ENCODE results near the gene ERC2.

The ERC2 gene

GRCh38 chr3:55704521-55704920 is 763.7 kb downstream of the ERC2 start:
- H3K9me3 ChIP-seq (ENCODE audit: control insufficient read depth in 2 of 2, low read length in 2 of 2): no peaks in the 10 kb centered on the region
- no peaks in the 10 kb centered on the region for H3K4me1 ChIP-seq (ENCODE audit: control insufficient read depth in 2 of 2, insufficient read depth in 2 of 2, low read length in 2 of 2)
- no peak overlapping the region for H3K27ac ChIP-seq (ENCODE audit: low read depth in 2 of 2, low read length in 2 of 2)
- peaks cover 0 to 4% of the 10 kb centered on the region in 2 donors for H3K27me3 ChIP-seq (ENCODE audit: control insufficient read depth in 2 of 2, insufficient read depth in 2 of 2, low read length in 2 of 2)
- no peaks in the 10 kb centered on the region for H3K36me3 ChIP-seq (ENCODE audit: control insufficient read depth in 2 of 2, insufficient read depth in 2 of 2, low read length in 2 of 2)
- no peak overlapping the region for H3K9ac ChIP-seq (ENCODE audit: low read depth in 1 of 2, low read length in 2 of 2)
- no peak overlapping the region for H3K4me3 ChIP-seq (ENCODE audit: low read length in 2 of 2)

- peaks cover 0 to 4% of the 10 kb centered on the region in 2 donors for H3K27me3 ChIP-seq (ENCODE audit: control insufficient read depth in 2 of 2, insufficient read depth in 2 of 2, low read length in 2 of 2)
- no peaks in the 10 kb centered on the region for H3K36me3 ChIP-seq (ENCODE audit: control insufficient read depth in 2 of 2, insufficient read depth in 2 of 2, low read length in 2 of 2)
- no peak overlapping the region for H3K4me3 ChIP-seq (ENCODE audit: low read length in 2 of 2)
- no peak overlapping the region for H3K27ac ChIP-seq (ENCODE audit: low read depth in 2 of 2, low read length in 2 of 2)
- H3K9me3 ChIP-seq (ENCODE audit: control insufficient read depth in 2 of 2, low read length in 2 of 2): no peaks in the 10 kb centered on the region
- H3K9ac ChIP-seq (ENCODE audit: low read depth in 1 of 2, low read length in 2 of 2): no peak overlapping the region
- H3K4me1 ChIP-seq (ENCODE audit: control insufficient read depth in 2 of 2, insufficient read depth in 2 of 2, low read length in 2 of 2): no peaks in the 10 kb centered on the region
Measured at GRCh38 chr3:55702822-55703221, 765.4 kb downstream of the ERC2 start.

- H3K27ac ChIP-seq (ENCODE audit: low read depth in 2 of 2, low read length in 2 of 2): no peak overlapping the region
- no peaks in the 10 kb centered on the region for H3K4me1 ChIP-seq (ENCODE audit: control insufficient read depth in 2 of 2, insufficient read depth in 2 of 2, low read length in 2 of 2)
- H3K36me3 ChIP-seq (ENCODE audit: control insufficient read depth in 2 of 2, insufficient read depth in 2 of 2, low read length in 2 of 2): no peaks in the 10 kb centered on the region
- no peaks in the 10 kb centered on the region for H3K9me3 ChIP-seq (ENCODE audit: control insufficient read depth in 2 of 2, low read length in 2 of 2)
- H3K4me3 ChIP-seq (ENCODE audit: low read length in 2 of 2): no peak overlapping the region
- H3K9ac ChIP-seq (ENCODE audit: low read depth in 1 of 2, low read length in 2 of 2): no peak overlapping the region
- H3K27me3 ChIP-seq (ENCODE audit: control insufficient read depth in 2 of 2, insufficient read depth in 2 of 2, low read length in 2 of 2): peaks cover 0 to 4% of the 10 kb centered on the region in 2 donors
Measured at GRCh38 chr3:55701997-55702396, 766.3 kb downstream of the ERC2 start.

GRCh38 chr3:55698831-55699230 is 769.4 kb downstream of the ERC2 start:
- H3K4me1 ChIP-seq (ENCODE audit: control insufficient read depth in 2 of 2, insufficient read depth in 2 of 2, low read length in 2 of 2): no peaks in the 10 kb centered on the region
- no peaks in the 10 kb centered on the region for H3K36me3 ChIP-seq (ENCODE audit: control insufficient read depth in 2 of 2, insufficient read depth in 2 of 2, low read length in 2 of 2)
- no peaks in the 10 kb centered on the region for H3K9me3 ChIP-seq (ENCODE audit: control insufficient read depth in 2 of 2, low read length in 2 of 2)
- no peak overlapping the region for H3K27ac ChIP-seq (ENCODE audit: low read depth in 2 of 2, low read length in 2 of 2)
- no peak overlapping the region for H3K4me3 ChIP-seq (ENCODE audit: low read length in 2 of 2)
- H3K9ac ChIP-seq (ENCODE audit: low read depth in 1 of 2, low read length in 2 of 2): no peak overlapping the region
- no peaks in the 10 kb centered on the region for H3K27me3 ChIP-seq (ENCODE audit: control insufficient read depth in 2 of 2, insufficient read depth in 2 of 2, low read length in 2 of 2)

- Histone ChIP-seq H3K36me3 (ENCODE audit: control insufficient read depth in 2 of 2, insufficient read depth in 2 of 2, low read length in 2 of 2) (no peaks in the 10 kb centered on the region), H3K27ac (ENCODE audit: low read depth in 2 of 2, low read length in 2 of 2) (no peak overlapping the region), H3K4me3 (ENCODE audit: low read length in 2 of 2) (no peak overlapping the region), H3K27me3 (ENCODE audit: control insufficient read depth in 2 of 2, insufficient read depth in 2 of 2, low read length in 2 of 2) (no peaks in the 10 kb centered on the region), H3K4me1 (ENCODE audit: control insufficient read depth in 2 of 2, insufficient read depth in 2 of 2, low read length in 2 of 2) (no peaks in the 10 kb centered on the region), H3K9ac (ENCODE audit: low read depth in 1 of 2, low read length in 2 of 2) (no peak overlapping the region), H3K9me3 (ENCODE audit: control insufficient read depth in 2 of 2, low read length in 2 of 2) (no peaks in the 10 kb centered on the region)
Measured at GRCh38 chr3:55697177-55697865, 770.9 kb downstream of the ERC2 start.

- H3K9me3 ChIP-seq (ENCODE audit: control insufficient read depth in 2 of 2, low read length in 2 of 2): no peaks in the 10 kb centered on the region
- no peaks in the 10 kb centered on the region for H3K27me3 ChIP-seq (ENCODE audit: control insufficient read depth in 2 of 2, insufficient read depth in 2 of 2, low read length in 2 of 2)
- H3K9ac ChIP-seq (ENCODE audit: low read depth in 1 of 2, low read length in 2 of 2): no peak overlapping the region
- no peak overlapping the region for H3K4me3 ChIP-seq (ENCODE audit: low read length in 2 of 2)
- H3K27ac ChIP-seq (ENCODE audit: low read depth in 2 of 2, low read length in 2 of 2): no peak overlapping the region
- H3K36me3 ChIP-seq (ENCODE audit: control insufficient read depth in 2 of 2, insufficient read depth in 2 of 2, low read length in 2 of 2): no peaks in the 10 kb centered on the region
- no peaks in the 10 kb centered on the region for H3K4me1 ChIP-seq (ENCODE audit: control insufficient read depth in 2 of 2, insufficient read depth in 2 of 2, low read length in 2 of 2)
Measured at GRCh38 chr3:55692957-55693558, 775.2 kb downstream of the ERC2 start.

- no peaks in the 10 kb centered on the region for H3K9me3 ChIP-seq (ENCODE audit: control insufficient read depth in 2 of 2, low read length in 2 of 2)
- H3K27me3 ChIP-seq (ENCODE audit: control insufficient read depth in 2 of 2, insufficient read depth in 2 of 2, low read length in 2 of 2): no peaks in the 10 kb centered on the region
- no peaks in the 10 kb centered on the region for H3K36me3 ChIP-seq (ENCODE audit: control insufficient read depth in 2 of 2, insufficient read depth in 2 of 2, low read length in 2 of 2)
- H3K27ac ChIP-seq (ENCODE audit: low read depth in 2 of 2, low read length in 2 of 2): no peak overlapping the region
- H3K4me1 ChIP-seq (ENCODE audit: control insufficient read depth in 2 of 2, insufficient read depth in 2 of 2, low read length in 2 of 2): no peaks in the 10 kb centered on the region
- H3K4me3 ChIP-seq (ENCODE audit: low read length in 2 of 2): no peak overlapping the region
- H3K9ac ChIP-seq (ENCODE audit: low read depth in 1 of 2, low read length in 2 of 2): no peak overlapping the region
Measured at GRCh38 chr3:55692295-55692956, 775.8 kb downstream of the ERC2 start.

- Histone ChIP-seq H3K9me3 (ENCODE audit: control insufficient read depth in 2 of 2, low read length in 2 of 2) (no peaks in the 10 kb centered on the region), H3K36me3 (ENCODE audit: control insufficient read depth in 2 of 2, insufficient read depth in 2 of 2, low read length in 2 of 2) (no peaks in the 10 kb centered on the region), H3K27me3 (ENCODE audit: control insufficient read depth in 2 of 2, insufficient read depth in 2 of 2, low read length in 2 of 2) (no peaks in the 10 kb centered on the region), H3K4me3 (ENCODE audit: low read length in 2 of 2) (no peak overlapping the region), H3K9ac (ENCODE audit: low read depth in 1 of 2, low read length in 2 of 2) (no peak overlapping the region), H3K27ac (ENCODE audit: low read depth in 2 of 2, low read length in 2 of 2) (no peak overlapping the region), H3K4me1 (ENCODE audit: control insufficient read depth in 2 of 2, insufficient read depth in 2 of 2, low read length in 2 of 2) (peaks cover 0 to 2% of the 10 kb centered on the region in 2 donors)
Measured at GRCh38 chr3:55691141-55691540, 777.1 kb downstream of the ERC2 start.

- no peak overlapping the region for H3K9ac ChIP-seq (ENCODE audit: low read depth in 1 of 2, low read length in 2 of 2)
- H3K4me1 ChIP-seq (ENCODE audit: control insufficient read depth in 2 of 2, insufficient read depth in 2 of 2, low read length in 2 of 2): peaks cover 0 to 2% of the 10 kb centered on the region in 2 donors
- H3K4me3 ChIP-seq (ENCODE audit: low read length in 2 of 2): no peak overlapping the region
- no peaks in the 10 kb centered on the region for H3K9me3 ChIP-seq (ENCODE audit: control insufficient read depth in 2 of 2, low read length in 2 of 2)
- no peak overlapping the region for H3K27ac ChIP-seq (ENCODE audit: low read depth in 2 of 2, low read length in 2 of 2)
- no peaks in the 10 kb centered on the region for H3K27me3 ChIP-seq (ENCODE audit: control insufficient read depth in 2 of 2, insufficient read depth in 2 of 2, low read length in 2 of 2)
- no peaks in the 10 kb centered on the region for H3K36me3 ChIP-seq (ENCODE audit: control insufficient read depth in 2 of 2, insufficient read depth in 2 of 2, low read length in 2 of 2)
Measured at GRCh38 chr3:55690726-55691125, 777.5 kb downstream of the ERC2 start.

GRCh38 chr3:55690177-55690576 is 778.1 kb downstream of the ERC2 start:
- Histone ChIP-seq H3K9me3 (ENCODE audit: control insufficient read depth in 2 of 2, low read length in 2 of 2) (no peaks in the 10 kb centered on the region), H3K9ac (ENCODE audit: low read depth in 1 of 2, low read length in 2 of 2) (no peak overlapping the region), H3K4me3 (ENCODE audit: low read length in 2 of 2) (no peak overlapping the region), H3K4me1 (ENCODE audit: control insufficient read depth in 2 of 2, insufficient read depth in 2 of 2, low read length in 2 of 2) (peaks cover 0 to 2% of the 10 kb centered on the region in 2 donors), H3K36me3 (ENCODE audit: control insufficient read depth in 2 of 2, insufficient read depth in 2 of 2, low read length in 2 of 2) (no peaks in the 10 kb centered on the region), H3K27ac (ENCODE audit: low read depth in 2 of 2, low read length in 2 of 2) (no peak overlapping the region), H3K27me3 (ENCODE audit: control insufficient read depth in 2 of 2, insufficient read depth in 2 of 2, low read length in 2 of 2) (no peaks in the 10 kb centered on the region)
